HG02885 (cell line): Measurements from ENCODE around the gene PREX1.

Source experiments
- ATAC-seq: cut with Tn5 transposase; IDR thresholded peaks from one replicate; pipeline ENCODE4 v1.9.1; 2021; ENCODE audit warnings: mild to moderate bottlenecking; ENCODE audit not compliant: unreplicated experiment, poor library complexity

PREX1 gene

DNA sequence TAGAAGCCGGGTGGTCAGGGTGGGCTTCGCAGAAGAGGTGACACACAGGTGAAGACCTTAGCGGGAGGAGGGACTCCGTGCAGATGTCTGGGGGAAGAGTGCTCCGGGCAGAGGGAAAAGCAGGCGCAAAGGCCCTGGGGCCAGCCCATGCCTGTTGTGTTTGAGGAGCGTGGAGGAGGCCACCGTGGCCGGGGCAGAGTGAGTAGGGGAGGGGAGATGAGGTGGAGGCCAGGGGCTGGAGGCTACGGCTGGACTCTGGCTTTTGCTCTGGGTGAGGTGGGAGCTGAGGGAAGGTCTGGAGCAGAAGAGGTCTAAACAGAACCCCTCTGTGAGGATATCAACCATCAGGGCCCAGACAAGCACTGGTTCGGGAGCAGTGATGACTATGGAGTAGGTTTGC lies 244.0 kb downstream of the PREX1 start:
- ATAC-seq, result no peak

DNA sequence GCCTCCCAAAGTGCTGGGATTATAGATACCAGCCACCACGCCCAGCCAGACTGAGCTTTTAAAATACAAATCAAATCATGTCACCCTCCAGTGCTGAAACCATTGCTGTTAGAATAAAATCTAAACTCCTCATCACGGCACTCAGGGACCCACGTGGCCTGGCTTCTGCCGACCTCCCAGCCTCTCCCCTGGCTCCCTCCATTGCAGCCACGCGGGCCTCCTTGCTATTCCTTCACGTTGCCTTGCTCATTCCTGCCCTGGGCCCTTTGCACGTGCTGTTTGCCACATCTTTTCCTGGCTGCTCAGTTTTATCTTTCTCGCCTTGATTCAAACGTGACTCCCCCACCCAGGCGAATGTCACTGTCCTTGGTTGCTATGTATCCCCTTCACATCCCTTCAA lies 244.6 kb downstream of the PREX1 start:
- ATAC-seq, result no peak

- ATAC-seq, result no peak
Measured at GRCh38 chr20:48582673-48582985, 245.2 kb downstream of the PREX1 start.

- no peak for ATAC-seq
Measured at GRCh38 chr20:48581167-48581566, 246.6 kb downstream of the PREX1 start.

DNA sequence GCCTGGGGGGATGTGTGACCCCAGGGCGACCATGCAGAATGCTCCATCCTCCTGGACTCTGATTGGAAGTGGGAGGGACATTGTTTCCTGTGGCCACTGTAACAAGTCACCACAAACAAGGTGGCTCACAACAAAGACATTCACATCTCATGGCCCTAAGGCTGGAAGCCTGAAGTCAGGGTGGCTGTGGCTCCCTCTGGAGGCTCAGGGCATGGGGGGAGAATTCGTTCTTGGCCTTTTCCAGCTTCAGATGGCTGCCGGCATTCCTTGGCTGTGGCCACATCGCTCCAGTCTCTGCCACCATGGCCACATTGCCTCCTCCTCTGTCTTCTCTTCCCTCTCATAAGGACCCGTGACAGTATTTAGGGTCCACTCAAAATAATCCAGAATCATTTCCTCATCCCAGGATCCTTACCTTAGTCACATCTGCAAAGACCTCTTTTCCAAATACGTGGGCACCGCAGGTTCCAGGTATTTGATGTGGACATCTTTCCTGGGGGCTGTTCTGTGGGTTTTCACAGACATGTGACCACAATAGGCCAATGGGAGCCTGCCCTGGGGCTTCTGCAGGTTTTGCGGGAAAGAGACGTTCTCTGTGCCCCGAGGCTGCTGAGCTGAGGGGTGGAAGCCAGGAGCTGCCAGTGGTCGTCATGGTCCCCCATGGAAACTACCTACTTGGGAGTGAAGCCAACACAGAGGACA lies 249.3 kb downstream of the PREX1 start:
- ATAC-seq, result no peak

- ATAC-seq, result no peak
Measured at GRCh38 chr20:48577557-48577956, 250.2 kb downstream of the PREX1 start.

DNA sequence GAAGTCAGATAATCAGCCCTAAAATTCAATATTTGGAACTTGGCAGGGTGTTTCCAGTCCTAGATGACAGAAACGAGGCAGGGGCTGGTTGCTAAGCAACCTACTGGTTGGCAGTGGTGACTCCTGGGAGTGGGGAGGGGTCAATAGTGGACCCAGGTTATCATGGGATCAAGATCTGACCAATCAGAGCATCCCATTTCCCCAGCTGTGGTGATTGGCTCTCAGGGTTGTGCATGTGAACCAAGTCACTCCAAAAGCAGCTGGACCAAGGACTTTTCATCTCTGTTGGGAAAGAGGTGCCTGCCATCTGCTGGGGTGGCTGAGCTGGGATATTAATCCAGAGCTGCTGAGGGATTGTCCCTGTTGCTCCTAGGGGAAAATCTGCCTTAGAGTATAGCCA lies 253.4 kb downstream of the PREX1 start:
- ATAC-seq, result no peak
